A549 (cell line): ENCODE data around the gene LSM12.

Experiments used
- BHLHE40 ChIP-seq: IDR thresholded peaks from 2 replicates; pipeline ENCODE4 v1.6.1; 2012; ENCODE audit warnings: low read depth, low read length, inconsistent platforms
- EP300 ChIP-seq, 2 experiments: fragments of >200 bp; sonication (Bioruptor Twin); formaldehyde crosslinking; IDR thresholded peaks; 2 replicates in 1 of 2; 3 replicates in 1 of 2; pipeline ENCODE4 v1.6.1; 2016 to 2017
- JUN ChIP-seq, 2 experiments: fragments of >200 bp; sonication (Bioruptor Twin); formaldehyde crosslinking; IDR thresholded peaks; 2 replicates in 1 of 2; 3 replicates in 1 of 2; pipeline ENCODE4 v1.6.1; 2016 to 2017
- JUNB ChIP-seq: fragments of >200 bp; sonication (Bioruptor Twin); formaldehyde crosslinking; IDR thresholded peaks from 2 replicates; pipeline ENCODE4 v1.6.1; 2016
- KDM5A ChIP-seq: fragments of 200-600 bp; sonication (generic); IDR thresholded peaks from 2 replicates; pipeline ENCODE4 v1.6.1; 2016; ENCODE audit warnings: antibody characterized with exemption, mild to moderate bottlenecking
- POLR2A ChIP-seq: IDR thresholded peaks from 2 replicates; pipeline ENCODE4 v1.6.1; 2012; ENCODE audit warnings: mild to moderate bottlenecking, low read length
- RCOR1 ChIP-seq: fragments of 150-350 bp; IDR thresholded peaks from 2 replicates; pipeline ENCODE4 v1.6.1; 2014; ENCODE audit warnings: antibody characterized with exemption, low read length, low read depth
- TF ChIP-seq, protein P1 (sequence below): fragments of >200 bp; sonication (Bioruptor Twin); formaldehyde crosslinking; IDR thresholded peaks from 3 replicates; pipeline ENCODE4 v1.5.1; 2016
- TF ChIP-seq, protein P2 (sequence below): IDR thresholded peaks from 2 replicates; pipeline ENCODE4 v1.6.1; 2012

DNA sequence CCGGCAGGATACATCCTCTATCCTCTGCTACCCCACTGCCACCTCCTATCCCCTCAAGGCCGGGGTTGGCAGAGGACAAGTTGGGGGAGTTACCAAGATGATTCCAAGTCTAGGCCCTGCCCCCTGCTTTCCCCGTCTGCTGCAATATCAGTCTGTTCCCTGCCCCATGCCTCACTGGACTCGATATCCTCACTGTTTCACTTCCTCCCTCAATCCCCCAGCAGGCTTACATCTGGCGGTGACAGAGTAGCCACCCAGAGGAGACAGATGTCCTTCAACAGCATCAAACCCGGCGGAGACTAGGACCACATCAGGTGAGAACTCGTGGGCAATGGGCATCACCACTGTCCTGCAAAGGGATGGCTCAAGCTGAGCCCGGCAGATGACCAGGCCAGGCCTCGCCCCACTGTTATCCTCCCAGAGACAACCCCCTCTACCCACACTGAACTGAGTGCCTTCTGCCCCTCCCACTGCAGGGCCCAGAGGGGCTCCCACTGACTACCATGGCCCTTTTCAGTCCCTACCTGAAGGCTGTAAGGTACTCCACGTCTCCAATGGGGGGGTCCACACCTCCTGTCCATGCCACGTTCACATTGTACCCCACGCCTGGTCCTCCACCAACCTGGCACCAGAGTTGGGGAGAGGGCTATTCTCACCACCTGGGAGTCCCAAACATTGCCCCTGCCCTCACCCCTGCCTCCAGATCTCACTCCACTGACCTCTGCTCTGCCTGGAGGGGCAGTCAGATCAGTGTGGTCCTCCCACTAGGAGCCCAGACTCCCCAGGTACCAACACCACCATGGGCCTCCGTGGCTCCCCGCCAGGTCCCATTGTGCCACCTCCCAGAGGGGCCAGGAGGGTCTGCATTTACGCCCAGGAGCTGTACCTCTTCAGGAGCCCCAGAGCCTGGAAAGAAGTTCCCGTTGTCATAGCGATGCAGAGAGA lies 13.7 kb upstream of the LSM12 start:
- TF ChIP-seq EP300 (IDR thresholded peaks at IDR 0.05) (no peak), JUN (IDR thresholded peaks at IDR 0.05) (no peak), BHLHE40 (no peak), JUNB (no peak), RCOR1 (no peak), POLR2A (no peak), KDM5A (no peak)
- TF ChIP-seq, protein P1, sequence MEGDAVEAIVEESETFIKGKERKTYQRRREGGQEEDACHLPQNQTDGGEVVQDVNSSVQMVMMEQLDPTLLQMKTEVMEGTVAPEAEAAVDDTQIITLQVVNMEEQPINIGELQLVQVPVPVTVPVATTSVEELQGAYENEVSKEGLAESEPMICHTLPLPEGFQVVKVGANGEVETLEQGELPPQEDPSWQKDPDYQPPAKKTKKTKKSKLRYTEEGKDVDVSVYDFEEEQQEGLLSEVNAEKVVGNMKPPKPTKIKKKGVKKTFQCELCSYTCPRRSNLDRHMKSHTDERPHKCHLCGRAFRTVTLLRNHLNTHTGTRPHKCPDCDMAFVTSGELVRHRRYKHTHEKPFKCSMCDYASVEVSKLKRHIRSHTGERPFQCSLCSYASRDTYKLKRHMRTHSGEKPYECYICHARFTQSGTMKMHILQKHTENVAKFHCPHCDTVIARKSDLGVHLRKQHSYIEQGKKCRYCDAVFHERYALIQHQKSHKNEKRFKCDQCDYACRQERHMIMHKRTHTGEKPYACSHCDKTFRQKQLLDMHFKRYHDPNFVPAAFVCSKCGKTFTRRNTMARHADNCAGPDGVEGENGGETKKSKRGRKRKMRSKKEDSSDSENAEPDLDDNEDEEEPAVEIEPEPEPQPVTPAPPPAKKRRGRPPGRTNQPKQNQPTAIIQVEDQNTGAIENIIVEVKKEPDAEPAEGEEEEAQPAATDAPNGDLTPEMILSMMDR, result no peak
- TF ChIP-seq, protein P2, sequence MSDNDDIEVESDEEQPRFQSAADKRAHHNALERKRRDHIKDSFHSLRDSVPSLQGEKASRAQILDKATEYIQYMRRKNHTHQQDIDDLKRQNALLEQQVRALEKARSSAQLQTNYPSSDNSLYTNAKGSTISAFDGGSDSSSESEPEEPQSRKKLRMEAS, result no peak
